Measurements from ENCODE around the gene OGDHL.
"Not testable (repeated sequence)": the region's sequence is repeated elsewhere in the genome, so short reads cannot be mapped to it uniquely, and the experiment has no call there.

Gene OGDHL

GRCh38 chr10:49737474-49738201 lies 24.5 kb downstream of the OGDHL start:
- no peak for DNase-seq

- no peak for DNase-seq
Measured at GRCh38 chr10:49736564-49737113, 25.5 kb downstream of the OGDHL start.

GRCh38 chr10:49735848-49736563 lies 26.1 kb downstream of the OGDHL start:
- no peak for DNase-seq

GRCh38 chr10:49735161-49735560 lies 27.0 kb downstream of the OGDHL start:
- no peak for DNase-seq

GRCh38 chr10:49734676-49735075 lies 27.4 kb downstream of the OGDHL start:
- DNase-seq, result no peak

GRCh38 chr10:49733866-49734265 lies 28.3 kb downstream of the OGDHL start:
- no peak for DNase-seq

- DNase-seq, result no peak
Measured at GRCh38 chr10:49726593-49726992, 35.5 kb downstream of the OGDHL start.

- DNase-seq, result not testable (repeated sequence)
Measured at GRCh38 chr10:49715157-49715556, 47.0 kb downstream of the OGDHL start.

- no peak for DNase-seq
Measured at GRCh38 chr10:49713266-49713665, 48.9 kb downstream of the OGDHL start.

- DNase-seq, result no peak
Measured at GRCh38 chr10:49711481-49711880, 50.6 kb downstream of the OGDHL start.

- DNase-seq, result no peak
Measured at GRCh38 chr10:49710966-49711365, 51.2 kb downstream of the OGDHL start.

- no peak for DNase-seq
Measured at GRCh38 chr10:49709934-49710333, 52.2 kb downstream of the OGDHL start.

- DNase-seq, result no peak
Measured at GRCh38 chr10:49707585-49707984, 54.5 kb downstream of the OGDHL start.

GRCh38 chr10:49700997-49701396 lies 61.1 kb downstream of the OGDHL start:
- DNase-seq, result no peak

GRCh38 chr10:49700211-49700610 lies 61.9 kb downstream of the OGDHL start:
- DNase-seq, result no peak

GRCh38 chr10:49698679-49699078 lies 63.4 kb downstream of the OGDHL start:
- no peak for DNase-seq

- no peak for DNase-seq
Measured at GRCh38 chr10:49696311-49696710, 65.8 kb downstream of the OGDHL start.

GRCh38 chr10:49694466-49694865 lies 67.7 kb downstream of the OGDHL start:
- DNase-seq, result no peak

- DNase-seq, result no peak
Measured at GRCh38 chr10:49691588-49691987, 70.5 kb downstream of the OGDHL start.

GRCh38 chr10:49690698-49691356 lies 71.3 kb downstream of the OGDHL start:
- no peak for DNase-seq

- no peak for DNase-seq
Measured at GRCh38 chr10:49689882-49690510, 72.1 kb downstream of the OGDHL start.

GRCh38 chr10:49688920-49689319 lies 73.2 kb downstream of the OGDHL start:
- no peak for DNase-seq

- DNase-seq, result no peak
Measured at GRCh38 chr10:49688261-49688846, 73.8 kb downstream of the OGDHL start.
